ENCODE measurements around the gene RAB24. TPM values are rescaled to one million over a fixed set of nuclear protein-coding genes. Genes with fewer than 3 reads are reported as not detected.
A peak's percentile ranks its signal among the peaks of the same experiment; 100 is the strongest.

RAB24 gene
- total and polyA plus RNA-seq, 2 experiments from 2014 or later: 27.1 to 27.7 TPM

DNA sequence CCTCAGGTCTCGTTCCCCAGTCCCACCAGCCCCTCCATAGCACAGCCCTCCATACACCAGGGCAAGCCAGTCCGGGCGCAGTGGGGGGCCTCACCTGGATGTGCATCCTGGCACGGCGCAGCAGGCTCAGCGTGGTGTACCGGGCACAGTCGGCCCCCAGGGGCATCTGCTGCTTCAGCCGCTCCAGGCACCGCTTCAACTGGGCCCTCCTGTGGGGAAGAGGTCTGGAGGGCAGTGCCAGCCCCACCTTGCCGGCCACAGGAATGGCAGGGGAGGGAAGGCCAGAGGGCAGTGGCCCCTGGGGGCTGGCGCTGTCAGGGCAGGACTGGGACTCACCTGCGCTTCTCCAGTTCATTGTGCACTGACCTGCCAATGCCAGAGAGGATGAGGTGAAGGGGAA is 6.8 kb upstream of the RAB24 start (continued):
- TF ChIP-seq, protein P1, sequence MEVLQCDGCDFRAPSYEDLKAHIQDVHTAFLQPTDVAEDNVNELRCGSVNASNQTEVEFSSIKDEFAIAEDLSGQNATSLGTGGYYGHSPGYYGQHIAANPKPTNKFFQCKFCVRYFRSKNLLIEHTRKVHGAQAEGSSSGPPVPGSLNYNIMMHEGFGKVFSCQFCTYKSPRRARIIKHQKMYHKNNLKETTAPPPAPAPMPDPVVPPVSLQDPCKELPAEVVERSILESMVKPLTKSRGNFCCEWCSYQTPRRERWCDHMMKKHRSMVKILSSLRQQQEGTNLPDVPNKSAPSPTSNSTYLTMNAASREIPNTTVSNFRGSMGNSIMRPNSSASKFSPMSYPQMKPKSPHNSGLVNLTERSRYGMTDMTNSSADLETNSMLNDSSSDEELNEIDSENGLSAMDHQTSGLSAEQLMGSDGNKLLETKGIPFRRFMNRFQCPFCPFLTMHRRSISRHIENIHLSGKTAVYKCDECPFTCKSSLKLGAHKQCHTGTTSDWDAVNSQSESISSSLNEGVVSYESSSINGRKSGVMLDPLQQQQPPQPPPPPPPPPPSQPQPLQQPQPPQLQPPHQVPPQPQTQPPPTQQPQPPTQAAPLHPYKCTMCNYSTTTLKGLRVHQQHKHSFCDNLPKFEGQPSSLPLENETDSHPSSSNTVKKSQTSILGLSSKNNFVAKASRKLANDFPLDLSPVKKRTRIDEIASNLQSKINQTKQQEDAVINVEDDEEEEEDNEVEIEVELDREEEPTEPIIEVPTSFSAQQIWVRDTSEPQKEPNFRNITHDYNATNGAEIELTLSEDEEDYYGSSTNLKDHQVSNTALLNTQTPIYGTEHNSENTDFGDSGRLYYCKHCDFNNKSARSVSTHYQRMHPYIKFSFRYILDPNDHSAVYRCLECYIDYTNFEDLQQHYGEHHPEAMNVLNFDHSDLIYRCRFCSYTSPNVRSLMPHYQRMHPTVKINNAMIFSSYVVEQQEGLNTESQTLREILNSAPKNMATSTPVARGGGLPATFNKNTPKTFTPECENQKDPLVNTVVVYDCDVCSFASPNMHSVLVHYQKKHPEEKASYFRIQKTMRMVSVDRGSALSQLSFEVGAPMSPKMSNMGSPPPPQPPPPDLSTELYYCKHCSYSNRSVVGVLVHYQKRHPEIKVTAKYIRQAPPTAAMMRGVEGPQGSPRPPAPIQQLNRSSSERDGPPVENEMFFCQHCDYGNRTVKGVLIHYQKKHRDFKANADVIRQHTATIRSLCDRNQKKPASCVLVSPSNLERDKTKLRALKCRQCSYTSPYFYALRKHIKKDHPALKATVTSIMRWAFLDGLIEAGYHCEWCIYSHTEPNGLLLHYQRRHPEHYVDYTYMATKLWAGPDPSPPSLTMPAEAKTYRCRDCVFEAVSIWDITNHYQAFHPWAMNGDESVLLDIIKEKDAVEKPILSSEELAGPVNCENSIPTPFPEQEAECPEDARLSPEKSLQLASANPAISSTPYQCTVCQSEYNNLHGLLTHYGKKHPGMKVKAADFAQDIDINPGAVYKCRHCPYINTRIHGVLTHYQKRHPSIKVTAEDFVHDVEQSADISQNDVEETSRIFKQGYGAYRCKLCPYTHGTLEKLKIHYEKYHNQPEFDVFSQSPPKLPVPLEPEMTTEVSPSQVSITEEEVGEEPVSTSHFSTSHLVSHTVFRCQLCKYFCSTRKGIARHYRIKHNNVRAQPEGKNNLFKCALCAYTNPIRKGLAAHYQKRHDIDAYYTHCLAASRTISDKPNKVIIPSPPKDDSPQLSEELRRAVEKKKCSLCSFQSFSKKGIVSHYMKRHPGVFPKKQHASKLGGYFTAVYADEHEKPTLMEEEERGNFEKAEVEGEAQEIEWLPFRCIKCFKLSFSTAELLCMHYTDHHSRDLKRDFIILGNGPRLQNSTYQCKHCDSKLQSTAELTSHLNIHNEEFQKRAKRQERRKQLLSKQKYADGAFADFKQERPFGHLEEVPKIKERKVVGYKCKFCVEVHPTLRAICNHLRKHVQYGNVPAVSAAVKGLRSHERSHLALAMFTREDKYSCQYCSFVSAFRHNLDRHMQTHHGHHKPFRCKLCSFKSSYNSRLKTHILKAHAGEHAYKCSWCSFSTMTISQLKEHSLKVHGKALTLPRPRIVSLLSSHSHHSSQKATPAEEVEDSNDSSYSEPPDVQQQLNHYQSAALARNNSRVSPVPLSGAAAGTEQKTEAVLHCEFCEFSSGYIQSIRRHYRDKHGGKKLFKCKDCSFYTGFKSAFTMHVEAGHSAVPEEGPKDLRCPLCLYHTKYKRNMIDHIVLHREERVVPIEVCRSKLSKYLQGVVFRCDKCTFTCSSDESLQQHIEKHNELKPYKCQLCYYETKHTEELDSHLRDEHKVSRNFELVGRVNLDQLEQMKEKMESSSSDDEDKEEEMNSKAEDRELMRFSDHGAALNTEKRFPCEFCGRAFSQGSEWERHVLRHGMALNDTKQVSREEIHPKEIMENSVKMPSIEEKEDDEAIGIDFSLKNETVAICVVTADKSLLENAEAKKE (CRISPR knock-in tag; IDR thresholded peaks at IDR 0.05): no peak
- no peak for TF ChIP-seq POLR2AphosphoS5 (IDR thresholded peaks at IDR 0.05; ENCODE audit: low read depth)
- TF ChIP-seq, protein P2, sequence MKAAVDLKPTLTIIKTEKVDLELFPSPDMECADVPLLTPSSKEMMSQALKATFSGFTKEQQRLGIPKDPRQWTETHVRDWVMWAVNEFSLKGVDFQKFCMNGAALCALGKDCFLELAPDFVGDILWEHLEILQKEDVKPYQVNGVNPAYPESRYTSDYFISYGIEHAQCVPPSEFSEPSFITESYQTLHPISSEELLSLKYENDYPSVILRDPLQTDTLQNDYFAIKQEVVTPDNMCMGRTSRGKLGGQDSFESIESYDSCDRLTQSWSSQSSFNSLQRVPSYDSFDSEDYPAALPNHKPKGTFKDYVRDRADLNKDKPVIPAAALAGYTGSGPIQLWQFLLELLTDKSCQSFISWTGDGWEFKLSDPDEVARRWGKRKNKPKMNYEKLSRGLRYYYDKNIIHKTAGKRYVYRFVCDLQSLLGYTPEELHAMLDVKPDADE (IDR thresholded peaks at IDR 0.05): no peak

DNA sequence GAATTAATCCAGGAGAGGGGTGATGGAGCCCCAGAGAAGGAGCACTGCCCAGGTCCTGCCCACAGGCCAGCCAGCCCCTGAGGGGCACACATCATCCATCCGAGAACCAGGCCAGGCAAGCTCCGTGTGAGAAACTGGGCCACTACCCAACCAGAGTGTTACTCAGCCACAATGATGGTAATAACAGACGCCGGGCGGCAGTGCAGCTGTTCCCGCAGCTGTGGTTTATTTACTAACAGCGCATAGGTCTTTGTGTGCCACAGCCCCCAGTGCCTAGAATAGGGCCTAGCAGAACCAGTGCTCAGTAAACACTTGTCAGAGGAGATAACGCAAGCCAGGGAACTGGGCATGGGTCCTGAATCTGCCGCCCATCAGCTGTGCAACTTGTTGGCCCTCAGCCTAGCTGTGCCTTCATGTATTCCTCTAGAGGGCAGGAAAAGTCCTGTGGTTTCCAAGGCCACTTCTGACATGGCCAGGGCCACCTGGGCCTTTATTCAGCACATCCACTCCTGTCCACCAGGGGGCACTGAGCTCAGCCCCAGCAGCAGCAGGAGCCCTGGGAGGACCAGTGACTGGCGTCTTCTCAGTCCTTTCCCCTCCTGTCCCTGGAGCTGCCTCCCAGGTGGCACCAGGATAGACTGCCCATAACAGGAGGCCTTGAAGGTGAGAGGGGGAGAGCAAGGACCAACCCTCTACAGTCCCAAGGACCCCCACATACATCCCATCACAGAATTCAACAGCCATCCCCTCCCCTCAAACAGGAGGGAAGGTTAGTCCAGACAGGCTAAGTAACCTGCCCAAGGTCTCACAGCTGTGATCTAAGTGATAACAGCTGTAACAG is 6.1 kb upstream of the RAB24 start:
- Histone ChIP-seq H3K79me2 (replicated peaks; ENCODE audit: insufficient read depth) (peaks cover 13% of the 10 kb centered on the region), H3K4me2 (no peak overlapping the region), H3K9me2 (ENCODE audit: insufficient read depth) (no peaks in the 10 kb centered on the region), H4K20me1 (replicated peaks; ENCODE audit: insufficient read depth) (peaks cover 22% of the 10 kb centered on the region), H3K27me3 (ENCODE audit: insufficient read depth) (no peaks in the 10 kb centered on the region), H2AFZ (no peak overlapping the region), H3K36me3 (ENCODE audit: insufficient read depth) (peaks cover 17% of the 10 kb centered on the region), H3K4me1 (ENCODE audit: insufficient read depth) (peaks cover 18% of the 10 kb centered on the region), H3K4me3 (no peak overlapping the region), H3K27ac (ENCODE audit: low read depth) (no peak overlapping the region), H3F3A (replicated peaks; ENCODE audit: low read depth) (peaks cover 25% of the 10 kb centered on the region)
- no peak overlapping the region for H3K27ac Mint-ChIP-seq
- TF ChIP-seq EZH2 (IDR thresholded peaks at IDR 0.05; ENCODE audit: low read depth, unreplicated experiment) (no peak), NANOG (IDR thresholded peaks at IDR 0.05; ENCODE audit: borderline replicate concordance) (no peak), JUNB (IDR thresholded peaks at IDR 0.05; ENCODE audit: unreplicated experiment) (no peak)
- TF ChIP-seq, protein P3, sequence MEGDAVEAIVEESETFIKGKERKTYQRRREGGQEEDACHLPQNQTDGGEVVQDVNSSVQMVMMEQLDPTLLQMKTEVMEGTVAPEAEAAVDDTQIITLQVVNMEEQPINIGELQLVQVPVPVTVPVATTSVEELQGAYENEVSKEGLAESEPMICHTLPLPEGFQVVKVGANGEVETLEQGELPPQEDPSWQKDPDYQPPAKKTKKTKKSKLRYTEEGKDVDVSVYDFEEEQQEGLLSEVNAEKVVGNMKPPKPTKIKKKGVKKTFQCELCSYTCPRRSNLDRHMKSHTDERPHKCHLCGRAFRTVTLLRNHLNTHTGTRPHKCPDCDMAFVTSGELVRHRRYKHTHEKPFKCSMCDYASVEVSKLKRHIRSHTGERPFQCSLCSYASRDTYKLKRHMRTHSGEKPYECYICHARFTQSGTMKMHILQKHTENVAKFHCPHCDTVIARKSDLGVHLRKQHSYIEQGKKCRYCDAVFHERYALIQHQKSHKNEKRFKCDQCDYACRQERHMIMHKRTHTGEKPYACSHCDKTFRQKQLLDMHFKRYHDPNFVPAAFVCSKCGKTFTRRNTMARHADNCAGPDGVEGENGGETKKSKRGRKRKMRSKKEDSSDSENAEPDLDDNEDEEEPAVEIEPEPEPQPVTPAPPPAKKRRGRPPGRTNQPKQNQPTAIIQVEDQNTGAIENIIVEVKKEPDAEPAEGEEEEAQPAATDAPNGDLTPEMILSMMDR (conservative IDR thresholded peaks at IDR 0.05; ENCODE audit: low read depth in 2 of 2): peak; percentile 94 to 97
- DNase-seq (ENCODE audit: low spot score): peak; percentile 93
- peaks cover 15% of the 10 kb centered on the region for H3K27me3 Mint-ChIP-seq (ENCODE audit: insufficient read depth, low read depth, poor library complexity)
- ATAC-seq: peak; percentile 34
- peaks cover 31% of the 10 kb centered on the region for H3K4me1 Mint-ChIP-seq
- no peaks in the 10 kb centered on the region; the same call in 2 of the 3 replicates for H3K9me3 Mint-ChIP-seq
- H3K4me3 Mint-ChIP-seq: peak overlapping the region; percentile 52
- H3K36me3 Mint-ChIP-seq (ENCODE audit: low read depth): peaks cover 26% of the 10 kb centered on the region

All from GM23338 (cell line).